Measurements from ENCODE around the gene TMEM114. TPM values are rescaled to one million over a fixed set of nuclear protein-coding genes. Genes with fewer than 3 reads are reported as not detected.

Gene TMEM114
- total RNA-seq, 1 donor: not detected

- DNase-seq (ENCODE audit: low read depth): no peak
- H3K4me3 ChIP-seq (ENCODE audit: low read depth, low read length): no peak overlapping the region
- TF ChIP-seq CTCF (IDR thresholded peaks at IDR 0.05; ENCODE audit: insufficient read depth, low read length): no peak
These were observed 28.8 kb downstream of the TMEM114 start for GRCh38 chr16:8561496-8561895.

DNA sequence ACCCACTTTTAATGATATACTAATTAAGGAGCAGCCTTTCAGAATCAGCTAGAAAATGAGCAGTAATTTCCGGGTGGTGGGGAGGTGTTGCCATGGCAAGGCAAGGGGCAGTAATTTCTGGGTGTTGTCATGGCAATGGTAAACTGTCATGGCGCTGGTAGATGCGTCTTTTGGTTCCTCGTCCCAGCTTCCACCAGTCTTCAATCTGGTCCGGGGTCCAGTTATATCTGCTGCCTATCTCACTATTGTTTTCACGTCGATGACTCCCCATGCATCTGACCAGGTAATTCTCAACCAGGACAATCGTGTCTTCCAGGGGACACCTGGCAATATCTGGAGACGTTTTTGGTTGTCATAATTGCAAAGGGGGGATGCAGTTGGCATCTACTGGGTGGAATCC, 34.9 kb downstream of the TMEM114 start:
- TF ChIP-seq CTCF (IDR thresholded peaks at IDR 0.05; ENCODE audit: insufficient read depth, low read length): no peak
- H3K4me3 ChIP-seq (ENCODE audit: low read depth, low read length): no peak overlapping the region
- DNase-seq (ENCODE audit: low read depth): no peak

DNA sequence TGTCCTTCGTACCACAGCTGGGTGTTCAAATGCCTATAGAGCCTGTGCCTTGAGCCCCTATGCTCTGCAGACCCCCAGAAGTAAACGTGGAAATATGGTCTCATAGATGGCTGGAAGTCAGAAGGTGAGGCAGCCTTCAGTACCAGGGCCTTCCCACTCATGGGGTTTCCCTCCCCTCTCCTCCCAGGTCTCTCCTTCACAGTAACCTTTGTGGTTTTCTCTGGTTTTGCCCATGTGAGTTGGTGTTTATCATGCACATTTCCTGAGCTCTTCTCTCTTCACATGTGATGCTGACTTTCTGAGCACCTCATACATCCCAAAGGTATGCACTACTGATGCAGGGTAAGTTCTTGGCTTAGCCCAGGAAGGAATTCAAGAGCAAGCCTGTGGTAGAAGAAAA, 35.4 kb downstream of the TMEM114 start:
- no peak for TF ChIP-seq CTCF (IDR thresholded peaks at IDR 0.05; ENCODE audit: insufficient read depth, low read length)
- no peak overlapping the region for H3K4me3 ChIP-seq (ENCODE audit: low read depth, low read length)
- no peak for DNase-seq (ENCODE audit: low read depth)

DNA sequence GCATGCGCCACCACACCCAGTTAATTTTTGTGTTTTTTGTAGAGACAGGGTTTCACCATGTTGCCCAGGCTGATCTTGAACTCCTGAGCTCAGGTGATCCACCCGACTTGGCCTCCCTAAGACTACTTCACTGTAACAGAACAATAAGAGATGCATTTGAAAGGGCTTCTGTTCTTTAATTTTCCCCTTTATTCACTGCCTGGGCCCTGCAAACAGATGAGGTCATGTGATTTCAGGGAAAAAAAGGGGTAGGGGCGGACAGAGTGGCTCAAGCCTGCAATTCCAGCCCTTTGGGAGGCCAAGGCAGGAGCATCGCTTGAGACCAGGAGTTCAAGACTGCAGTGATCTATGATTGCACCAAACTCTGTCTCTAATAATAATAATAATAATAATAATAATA, 36.3 kb downstream of the TMEM114 start:
- no peak overlapping the region for H3K4me3 ChIP-seq (ENCODE audit: low read depth, low read length)
- DNase-seq (ENCODE audit: low read depth): no peak
- no peak for TF ChIP-seq CTCF (IDR thresholded peaks at IDR 0.05; ENCODE audit: insufficient read depth, low read length)

GRCh38 chr16:8552487-8553221, 37.7 kb downstream of the TMEM114 start:
- no peak for TF ChIP-seq CTCF (IDR thresholded peaks at IDR 0.05; ENCODE audit: insufficient read depth, low read length)
- DNase-seq (ENCODE audit: low read depth): no peak
- H3K4me3 ChIP-seq (ENCODE audit: low read depth, low read length): no peak overlapping the region

DNA sequence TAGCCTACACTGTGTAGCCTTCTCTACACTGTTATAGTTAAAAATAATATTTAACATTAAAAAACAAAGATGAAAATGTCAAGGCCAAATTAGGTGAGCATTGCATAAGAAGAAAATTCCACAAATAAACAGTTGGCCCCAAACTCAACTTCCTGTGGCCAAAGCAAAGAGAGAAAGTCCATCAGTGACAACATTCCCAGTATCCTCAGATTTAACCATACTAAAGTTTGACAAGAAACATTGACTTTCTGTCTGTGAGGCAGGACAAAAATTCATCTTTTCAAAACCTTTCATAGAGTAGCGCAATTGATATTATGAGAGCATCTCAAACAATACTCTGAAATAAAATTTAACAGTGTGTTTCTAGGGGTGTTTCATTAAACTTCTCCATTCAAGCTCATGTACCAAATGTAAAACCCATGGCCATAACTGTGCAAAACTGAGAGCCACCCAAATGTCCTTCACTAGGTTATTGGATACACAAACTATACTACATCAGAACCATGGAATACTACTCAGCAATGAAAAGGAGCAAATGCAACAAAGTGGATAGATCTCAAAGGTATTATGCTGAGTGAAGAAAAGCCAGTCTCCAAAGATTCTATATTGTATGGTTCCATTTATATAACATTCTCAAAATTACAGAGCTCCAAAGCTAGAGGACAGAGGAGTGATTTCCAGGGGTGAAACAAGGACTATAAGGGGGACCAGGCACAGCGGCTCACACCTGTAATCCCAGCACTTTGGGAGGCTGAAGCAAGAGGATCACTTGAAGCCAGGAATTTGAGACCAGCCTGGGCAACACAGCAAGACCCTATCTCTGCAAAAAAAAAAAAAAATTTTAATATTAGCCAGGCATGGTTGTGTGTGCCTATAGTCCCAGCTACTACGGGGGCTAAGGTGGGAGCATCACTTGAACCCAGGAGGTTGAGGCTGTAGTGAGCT, 38.7 kb downstream of the TMEM114 start:
- TF ChIP-seq CTCF (IDR thresholded peaks at IDR 0.05; ENCODE audit: insufficient read depth, low read length): no peak

More for the DNA sequence above, 38.7 kb downstream of the TMEM114 start:
- no peak overlapping the region for H3K4me3 ChIP-seq (ENCODE audit: low read depth, low read length)
- DNase-seq (ENCODE audit: low read depth): no peak

Measured in fibroblast of the aortic adventitia (primary cell).